Measurements from ENCODE around the gene RBPMS2.

Gene RBPMS2

DNA sequence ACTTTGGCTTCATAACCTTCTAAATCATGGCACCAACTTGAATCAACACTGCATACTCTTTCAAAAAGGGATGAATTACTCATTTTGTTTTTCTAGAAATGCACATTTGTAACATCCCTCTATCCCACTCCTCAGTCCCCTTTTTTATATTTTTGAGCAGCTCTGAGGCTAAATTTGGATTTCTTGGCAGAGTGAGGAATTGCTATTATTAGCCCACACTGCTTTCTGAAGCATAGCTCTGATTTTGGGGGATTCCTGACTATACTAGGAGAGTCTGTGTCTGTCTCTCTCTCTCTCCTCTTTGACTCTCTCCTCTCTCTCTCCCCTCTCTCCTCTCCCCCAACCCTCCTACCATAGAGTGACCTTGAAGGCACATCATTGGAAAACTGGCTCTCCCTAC lies 76.6 kb downstream of the RBPMS2 start:
- TF ChIP-seq, protein P1, sequence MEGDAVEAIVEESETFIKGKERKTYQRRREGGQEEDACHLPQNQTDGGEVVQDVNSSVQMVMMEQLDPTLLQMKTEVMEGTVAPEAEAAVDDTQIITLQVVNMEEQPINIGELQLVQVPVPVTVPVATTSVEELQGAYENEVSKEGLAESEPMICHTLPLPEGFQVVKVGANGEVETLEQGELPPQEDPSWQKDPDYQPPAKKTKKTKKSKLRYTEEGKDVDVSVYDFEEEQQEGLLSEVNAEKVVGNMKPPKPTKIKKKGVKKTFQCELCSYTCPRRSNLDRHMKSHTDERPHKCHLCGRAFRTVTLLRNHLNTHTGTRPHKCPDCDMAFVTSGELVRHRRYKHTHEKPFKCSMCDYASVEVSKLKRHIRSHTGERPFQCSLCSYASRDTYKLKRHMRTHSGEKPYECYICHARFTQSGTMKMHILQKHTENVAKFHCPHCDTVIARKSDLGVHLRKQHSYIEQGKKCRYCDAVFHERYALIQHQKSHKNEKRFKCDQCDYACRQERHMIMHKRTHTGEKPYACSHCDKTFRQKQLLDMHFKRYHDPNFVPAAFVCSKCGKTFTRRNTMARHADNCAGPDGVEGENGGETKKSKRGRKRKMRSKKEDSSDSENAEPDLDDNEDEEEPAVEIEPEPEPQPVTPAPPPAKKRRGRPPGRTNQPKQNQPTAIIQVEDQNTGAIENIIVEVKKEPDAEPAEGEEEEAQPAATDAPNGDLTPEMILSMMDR (IDR thresholded peaks at IDR 0.05; ENCODE audit: control insufficient read depth, insufficient read depth, low read depth, low read length, missing control alignments) = no peak
- H3K4me3 ChIP-seq (ENCODE audit: control insufficient read depth, low read depth, low read length) = no peak overlapping the region
- no peak for DNase-seq (ENCODE audit: low read depth)

GRCh38 chr15:64697911-64698369 lies 77.4 kb downstream of the RBPMS2 start:
- no peak overlapping the region for H3K4me3 ChIP-seq (ENCODE audit: control insufficient read depth, low read depth, low read length)
- no peak for DNase-seq (ENCODE audit: low read depth)
- TF ChIP-seq, protein P1 (IDR thresholded peaks at IDR 0.05; ENCODE audit: control insufficient read depth, insufficient read depth, low read depth, low read length, missing control alignments) = no peak

- TF ChIP-seq, protein P1 (IDR thresholded peaks at IDR 0.05; ENCODE audit: control insufficient read depth, insufficient read depth, low read depth, low read length, missing control alignments) = no peak
- H3K4me3 ChIP-seq (ENCODE audit: control insufficient read depth, low read depth, low read length) = no peak overlapping the region
- no peak for DNase-seq (ENCODE audit: low read depth)
Observed at GRCh38 chr15:64696481-64696880, 78.9 kb downstream of the RBPMS2 start.

- no peak for DNase-seq (ENCODE audit: low read depth)
- TF ChIP-seq, protein P1 (IDR thresholded peaks at IDR 0.05; ENCODE audit: control insufficient read depth, insufficient read depth, low read depth, low read length, missing control alignments) = no peak
- no peak overlapping the region for H3K4me3 ChIP-seq (ENCODE audit: control insufficient read depth, low read depth, low read length)
Observed at GRCh38 chr15:64695561-64695992, 79.8 kb downstream of the RBPMS2 start.

GRCh38 chr15:64694816-64695215 lies 80.6 kb downstream of the RBPMS2 start:
- H3K4me3 ChIP-seq (ENCODE audit: control insufficient read depth, low read depth, low read length) = no peak overlapping the region
- DNase-seq (ENCODE audit: low read depth) = no peak
- TF ChIP-seq, protein P1 (IDR thresholded peaks at IDR 0.05; ENCODE audit: control insufficient read depth, insufficient read depth, low read depth, low read length, missing control alignments) = no peak

DNA sequence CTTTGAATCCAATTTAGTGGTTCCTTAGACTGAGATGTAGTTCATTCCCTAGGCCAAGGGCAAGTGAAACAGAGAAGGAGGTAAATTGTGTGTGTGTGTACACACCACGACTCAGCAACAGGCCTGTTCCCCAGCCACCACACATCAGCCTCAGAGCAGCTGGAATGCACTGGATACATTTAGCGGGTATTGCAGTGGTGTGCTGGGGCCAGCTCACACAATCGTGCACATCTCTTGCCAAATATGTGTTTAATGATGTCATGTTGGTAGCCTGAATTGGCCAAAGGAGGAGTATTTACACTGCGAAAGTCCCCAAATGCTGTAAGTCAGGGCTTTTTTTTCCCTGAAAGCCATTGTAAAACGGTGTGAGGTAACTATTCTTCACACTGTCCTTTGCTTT lies 82.3 kb downstream of the RBPMS2 start:
- no peak overlapping the region for H3K4me3 ChIP-seq (ENCODE audit: control insufficient read depth, low read depth, low read length)
- peak; percentile 75 for DNase-seq (ENCODE audit: low read depth)
- TF ChIP-seq, protein P1 (IDR thresholded peaks at IDR 0.05; ENCODE audit: control insufficient read depth, insufficient read depth, low read depth, low read length, missing control alignments) = no peak

All from AG09309 (cell line).